Panc1 (cell line): ENCODE results near the gene UGT1A10. TPM values are rescaled to one million over a fixed set of nuclear protein-coding genes. Genes with fewer than 3 reads are reported as not detected.

Experiments used
- ATAC-seq: fragments of 200-7000 bp; cut with Tn5 transposase; 2 replicates; pipeline ENCODE4 v1.9.1; 2020; ENCODE audit warnings: mild to moderate bottlenecking, moderate library complexity
- BruUV-seq: library from RNA; stranded (reverse); fragments of 400-500 nt; replicated peaks from 2 replicates; lab custom pipeline; 2021; lab: Mats Ljungman, UMichigan
- CTCF ChIA-PET: fragments of 300-600 bp; sonication (Branson Sonifier 250); formaldehyde crosslinking; loops from one replicate; lab custom pipeline; 2022; ENCODE audit warnings: antibody characterized with exemption; lab: Charles Lee
- POLR2A ChIA-PET: fragments of 300-600 bp; sonication (Branson Sonifier 250); formaldehyde crosslinking; loops from one replicate; lab custom pipeline; 2022; ENCODE audit warnings: antibody characterized with exemption; lab: Charles Lee
- DNase-seq: peaks from one replicate; pipeline ENCODE4 v3.0.0-alpha.2; 2010; ENCODE audit warnings: low read depth, low spot score
- H3K27ac ChIP-seq: 2 replicates; pipeline ENCODE4 v1.5.1; 2011; ENCODE audit warnings: mild to moderate bottlenecking, low read length, inconsistent platforms
- H3K27me3 ChIP-seq: fragments of 200-500 bp; sonication (Bioruptor generic); 2 replicates; pipeline ENCODE4 v1.6.0; 2014; ENCODE audit warnings: low read length, inconsistent platforms; ENCODE audit not compliant: control insufficient read depth, insufficient read depth
- H3K36me3 ChIP-seq: fragments of 200-500 bp; sonication (Bioruptor generic); 2 replicates; pipeline ENCODE4 v1.5.1; 2014; ENCODE audit warnings: inconsistent platforms, mild to moderate bottlenecking, low read length, moderate library complexity; ENCODE audit not compliant: control insufficient read depth, insufficient read depth
- H3K4me1 ChIP-seq: 2 replicates; pipeline ENCODE4 v1.5.1; 2011; ENCODE audit warnings: inconsistent platforms, mild to moderate bottlenecking, low read length, moderate library complexity; ENCODE audit not compliant: control insufficient read depth, insufficient read depth
- H3K4me3 ChIP-seq, 2 experiments: 2 replicates each; pipeline ENCODE4 v1.5.1; 2011 to 2012; ENCODE audit warnings: low read depth in 2 of 2, low read length in 2 of 2, mild to moderate bottlenecking in 2 of 2, inconsistent platforms in 1 of 2, moderate library complexity in 1 of 2
- H3K9me3 ChIP-seq: fragments of 200-500 bp; sonication (Bioruptor generic); 2 replicates; pipeline ENCODE4 v1.5.1; 2014; ENCODE audit warnings: low read depth, mild to moderate bottlenecking, inconsistent platforms, low read length, moderate library complexity; ENCODE audit not compliant: control insufficient read depth, insufficient read depth
- POLR2AphosphoS5 ChIP-seq: IDR thresholded peaks from 2 replicates; pipeline ENCODE4 v1.6.1; 2012; ENCODE audit warnings: mild to moderate bottlenecking, low read depth, low read length, moderate library complexity
- SIN3A ChIP-seq: IDR thresholded peaks from 2 replicates; pipeline ENCODE4 v1.6.1; 2012; ENCODE audit warnings: low read depth, mild to moderate bottlenecking, low read length, moderate library complexity, borderline replicate concordance; ENCODE audit not compliant: insufficient read depth
- TCF7L2 ChIP-seq: IDR thresholded peaks from 2 replicates; pipeline ENCODE4 v1.6.1; 2011; ENCODE audit warnings: mild to moderate bottlenecking, low read depth, low read length, inconsistent platforms
- in situ Hi-C: cut with HindIII; loops from 2 replicates; pipeline ENCODE4 v1.10.0; 2016; ENCODE audit warnings: low sequenced_read_pairs, low pct_unique_long_range_greater_than_20kb
- intact Hi-C: fragments of 100-400 bp; cut with micrococcal nuclease; formaldehyde crosslinking; loops from one replicate; pipeline ENCODE4 v1.10.0; 2022; ENCODE audit not compliant: unreplicated experiment
- total RNA-seq: library from RNA; stranded (reverse); gene quantifications from one replicate; pipeline ENCODE4 v1.2.1, GENCODE V29; 2021; ENCODE audit not compliant: unreplicated experiment
- TF ChIP-seq, protein P1 (sequence below), 2 experiments: IDR thresholded peaks; 2 replicates each; pipeline ENCODE4 v1.6.1; 2011 to 2012; ENCODE audit warnings: low read depth in 2 of 2, control low read depth in 1 of 2, low read length in 1 of 2, mild to moderate bottlenecking in 1 of 2, moderate library complexity in 1 of 2; ENCODE audit not compliant: insufficient read depth in 1 of 2
- TF ChIP-seq, protein P2 (sequence below): fragments of 450-650 bp; IDR thresholded peaks from 2 replicates; pipeline ENCODE4 v1.5.1; 2017; ENCODE audit warnings: mild to moderate bottlenecking

UGT1A10 gene
- total RNA-seq, 1 experiment from 2014 or later: not detected

DNA sequence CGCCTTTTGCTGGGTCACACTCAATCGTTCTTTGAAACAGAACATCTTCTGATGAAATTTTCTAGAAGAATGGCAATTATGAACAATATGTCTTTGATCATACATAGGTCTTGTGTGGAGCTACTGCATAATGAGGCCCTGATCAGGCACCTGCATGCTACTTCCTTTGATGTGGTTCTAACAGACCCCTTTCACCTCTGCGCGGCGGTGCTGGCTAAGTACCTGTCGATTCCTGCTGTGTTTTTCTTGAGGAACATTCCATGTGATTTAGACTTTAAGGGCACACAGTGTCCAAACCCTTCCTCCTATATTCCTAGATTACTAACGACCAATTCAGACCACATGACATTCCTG is 77.0 kb downstream of the UGT1A10 start:
- TF ChIP-seq TCF7L2 (no peak), POLR2AphosphoS5 (no peak), SIN3A (no peak)
- TF ChIP-seq, protein P1, sequence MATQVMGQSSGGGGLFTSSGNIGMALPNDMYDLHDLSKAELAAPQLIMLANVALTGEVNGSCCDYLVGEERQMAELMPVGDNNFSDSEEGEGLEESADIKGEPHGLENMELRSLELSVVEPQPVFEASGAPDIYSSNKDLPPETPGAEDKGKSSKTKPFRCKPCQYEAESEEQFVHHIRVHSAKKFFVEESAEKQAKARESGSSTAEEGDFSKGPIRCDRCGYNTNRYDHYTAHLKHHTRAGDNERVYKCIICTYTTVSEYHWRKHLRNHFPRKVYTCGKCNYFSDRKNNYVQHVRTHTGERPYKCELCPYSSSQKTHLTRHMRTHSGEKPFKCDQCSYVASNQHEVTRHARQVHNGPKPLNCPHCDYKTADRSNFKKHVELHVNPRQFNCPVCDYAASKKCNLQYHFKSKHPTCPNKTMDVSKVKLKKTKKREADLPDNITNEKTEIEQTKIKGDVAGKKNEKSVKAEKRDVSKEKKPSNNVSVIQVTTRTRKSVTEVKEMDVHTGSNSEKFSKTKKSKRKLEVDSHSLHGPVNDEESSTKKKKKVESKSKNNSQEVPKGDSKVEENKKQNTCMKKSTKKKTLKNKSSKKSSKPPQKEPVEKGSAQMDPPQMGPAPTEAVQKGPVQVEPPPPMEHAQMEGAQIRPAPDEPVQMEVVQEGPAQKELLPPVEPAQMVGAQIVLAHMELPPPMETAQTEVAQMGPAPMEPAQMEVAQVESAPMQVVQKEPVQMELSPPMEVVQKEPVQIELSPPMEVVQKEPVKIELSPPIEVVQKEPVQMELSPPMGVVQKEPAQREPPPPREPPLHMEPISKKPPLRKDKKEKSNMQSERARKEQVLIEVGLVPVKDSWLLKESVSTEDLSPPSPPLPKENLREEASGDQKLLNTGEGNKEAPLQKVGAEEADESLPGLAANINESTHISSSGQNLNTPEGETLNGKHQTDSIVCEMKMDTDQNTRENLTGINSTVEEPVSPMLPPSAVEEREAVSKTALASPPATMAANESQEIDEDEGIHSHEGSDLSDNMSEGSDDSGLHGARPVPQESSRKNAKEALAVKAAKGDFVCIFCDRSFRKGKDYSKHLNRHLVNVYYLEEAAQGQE (IDR thresholded peaks at IDR 0.05; ENCODE audit: insufficient read depth in 1 of 2, low read depth in 2 of 2, low read length in 1 of 2): no peak
- TF ChIP-seq, protein P2, sequence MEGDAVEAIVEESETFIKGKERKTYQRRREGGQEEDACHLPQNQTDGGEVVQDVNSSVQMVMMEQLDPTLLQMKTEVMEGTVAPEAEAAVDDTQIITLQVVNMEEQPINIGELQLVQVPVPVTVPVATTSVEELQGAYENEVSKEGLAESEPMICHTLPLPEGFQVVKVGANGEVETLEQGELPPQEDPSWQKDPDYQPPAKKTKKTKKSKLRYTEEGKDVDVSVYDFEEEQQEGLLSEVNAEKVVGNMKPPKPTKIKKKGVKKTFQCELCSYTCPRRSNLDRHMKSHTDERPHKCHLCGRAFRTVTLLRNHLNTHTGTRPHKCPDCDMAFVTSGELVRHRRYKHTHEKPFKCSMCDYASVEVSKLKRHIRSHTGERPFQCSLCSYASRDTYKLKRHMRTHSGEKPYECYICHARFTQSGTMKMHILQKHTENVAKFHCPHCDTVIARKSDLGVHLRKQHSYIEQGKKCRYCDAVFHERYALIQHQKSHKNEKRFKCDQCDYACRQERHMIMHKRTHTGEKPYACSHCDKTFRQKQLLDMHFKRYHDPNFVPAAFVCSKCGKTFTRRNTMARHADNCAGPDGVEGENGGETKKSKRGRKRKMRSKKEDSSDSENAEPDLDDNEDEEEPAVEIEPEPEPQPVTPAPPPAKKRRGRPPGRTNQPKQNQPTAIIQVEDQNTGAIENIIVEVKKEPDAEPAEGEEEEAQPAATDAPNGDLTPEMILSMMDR: no peak

DNA sequence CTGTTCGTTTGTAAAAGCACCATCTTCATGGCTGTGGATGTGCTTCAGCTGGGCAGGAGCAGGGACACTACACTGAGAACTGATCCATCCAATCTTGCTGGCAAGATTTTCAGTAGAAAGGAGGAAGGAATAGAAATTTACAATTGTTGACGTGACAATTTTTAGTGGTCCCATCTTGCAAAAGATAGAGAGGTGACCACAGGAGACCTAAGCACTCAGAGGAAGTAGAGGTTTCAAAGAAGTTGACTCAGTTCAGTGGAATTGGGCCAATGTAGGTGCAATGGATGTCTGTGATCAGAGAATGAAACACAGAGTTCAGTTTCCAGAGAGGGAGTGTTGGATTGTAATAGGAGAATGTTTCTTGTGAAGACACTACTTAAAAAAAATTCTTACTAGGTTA is 77.9 kb downstream of the UGT1A10 start:
- no peak for TF ChIP-seq POLR2AphosphoS5
- no peak for TF ChIP-seq SIN3A
- no peak for TF ChIP-seq TCF7L2
- TF ChIP-seq, protein P2: no peak
- TF ChIP-seq, protein P1 (IDR thresholded peaks at IDR 0.05; ENCODE audit: insufficient read depth in 1 of 2, low read depth in 2 of 2, low read length in 1 of 2): no peak
- in situ Hi-C loops: no loop called here
- H3K27ac ChIP-seq: no peak overlapping the region

More for the DNA sequence above, 77.0 kb downstream of the UGT1A10 start:
- POLR2A ChIA-PET: no interaction called here
- Histone ChIP-seq H3K9me3 (no peaks in the 10 kb centered on the region), H3K4me1 (no peaks in the 10 kb centered on the region; the same call in 1 of the 2 replicates), H3K36me3 (no peaks in the 10 kb centered on the region), H3K27me3 (no peaks in the 10 kb centered on the region), H3K27ac (no peak overlapping the region), H3K4me3 (no peak overlapping the region)
- in situ Hi-C loops (no loop called here), intact Hi-C loops (no loop called here)
- no peak for ATAC-seq
- DNase-seq: no peak
- BruUV-seq: no TSS peak
- CTCF ChIA-PET: no interaction called here

More for the DNA sequence above, 77.9 kb downstream of the UGT1A10 start:
- intact Hi-C loops: no loop called here
- ChIA-PET CTCF (no interaction called here), POLR2A (no interaction called here)
- no TSS peak for BruUV-seq
- no peaks in the 10 kb centered on the region for H3K9me3 ChIP-seq
- no peak for DNase-seq
- no peak overlapping the region for H3K4me3 ChIP-seq
- H3K27me3 ChIP-seq: no peaks in the 10 kb centered on the region
- H3K4me1 ChIP-seq: no peaks in the 10 kb centered on the region; the same call in 1 of the 2 replicates
- ATAC-seq: no peak
- H3K36me3 ChIP-seq: no peaks in the 10 kb centered on the region
